ENCODE measurements around the gene EXT2. TPM values are rescaled to one million over a fixed set of nuclear protein-coding genes. Genes with fewer than 3 reads are reported as not detected.
A peak's percentile ranks its signal among the peaks of the same experiment; 100 is the strongest.

The EXT2 gene
- total RNA-seq, 2 donors from 2014 or later, result 26.6 to 28.8 TPM

DNA sequence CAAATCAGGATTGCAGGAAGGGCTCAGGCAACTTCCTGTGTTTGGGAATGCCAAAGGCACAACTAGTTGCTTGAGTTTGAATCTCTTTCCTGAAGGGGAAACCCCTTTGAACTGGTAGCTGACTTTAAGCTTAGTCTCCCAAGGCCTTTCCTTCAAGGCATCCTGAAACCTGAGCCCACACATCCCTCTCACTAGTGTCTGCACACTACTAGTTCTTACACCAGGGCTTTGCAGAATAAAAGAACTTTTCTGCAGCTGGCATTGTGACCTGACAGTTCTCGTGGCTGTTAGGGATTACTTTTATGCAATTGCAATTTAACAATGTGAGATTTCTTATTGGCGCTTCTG is 95.4 kb downstream of the EXT2 start:
- no peak for ATAC-seq (replicated peaks in 1 of 2)
- H3K36me3 Mint-ChIP-seq (ENCODE audit: insufficient read depth in 2 of 2), result peaks cover 28 to 35% of the 10 kb centered on the region in 2 donors

DNA sequence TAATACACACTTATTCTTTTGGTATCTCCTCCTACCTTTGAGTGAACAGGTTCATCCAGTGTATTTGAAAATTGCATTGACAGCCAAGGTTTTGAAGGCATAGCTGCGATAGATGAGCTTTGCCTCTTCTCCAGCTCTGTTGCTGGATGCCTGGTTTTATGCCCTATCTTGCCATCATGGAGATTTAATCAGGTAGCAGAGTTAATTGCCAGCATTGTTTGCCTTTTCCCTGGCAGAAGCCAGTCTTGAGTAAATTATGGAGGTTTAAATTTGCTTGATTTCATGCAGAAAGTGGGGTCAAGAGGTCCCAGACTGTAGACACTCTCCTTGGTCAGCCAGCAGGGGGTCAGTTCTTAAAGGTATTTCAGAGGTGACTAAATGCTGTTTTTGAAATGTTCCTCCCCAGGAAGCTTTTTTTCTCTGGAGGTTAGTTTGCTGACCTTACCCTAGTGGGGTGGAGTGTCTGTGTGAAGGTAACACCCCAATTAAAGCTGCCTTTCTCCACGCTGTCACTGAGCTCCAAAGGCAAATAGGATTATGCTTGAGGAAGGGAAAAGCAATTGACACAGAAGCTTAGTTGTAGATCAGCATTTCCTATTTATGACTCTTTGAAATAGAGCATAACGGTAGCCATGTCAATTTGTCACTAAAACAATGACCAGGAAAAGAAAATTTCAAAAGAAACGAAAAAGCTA is 96.0 kb downstream of the EXT2 start:
- Mint-ChIP-seq H3K9me3 (peaks cover 10 to 14% of the 10 kb centered on the region in 2 donors), H3K4me3 (peak overlapping the region in 1 of 2 donors; percentile 50), H3K4me1 (ENCODE audit: low read depth) (peaks cover 55% of the 10 kb centered on the region), H3K27ac (no peak overlapping the region), H3K36me3 (ENCODE audit: insufficient read depth in 2 of 2) (peaks cover 26 to 39% of the 10 kb centered on the region in 2 donors), H3K27me3 (ENCODE audit: low read depth) (no peaks in the 10 kb centered on the region)
- ATAC-seq (replicated peaks in 1 of 2) (no peak), DNase-seq (no peak)

More for the DNA sequence above, 95.4 kb downstream of the EXT2 start:
- H3K9me3 Mint-ChIP-seq, result peaks cover 10 to 14% of the 10 kb centered on the region in 2 donors
- peaks cover 55% of the 10 kb centered on the region for H3K4me1 Mint-ChIP-seq (ENCODE audit: low read depth)
- H3K4me3 Mint-ChIP-seq, result peak overlapping the region; percentile 50 to 77
- no peaks in the 10 kb centered on the region for H3K27me3 Mint-ChIP-seq (ENCODE audit: low read depth)
- no peak for DNase-seq
- H3K27ac Mint-ChIP-seq, result no peak overlapping the region

DNA sequence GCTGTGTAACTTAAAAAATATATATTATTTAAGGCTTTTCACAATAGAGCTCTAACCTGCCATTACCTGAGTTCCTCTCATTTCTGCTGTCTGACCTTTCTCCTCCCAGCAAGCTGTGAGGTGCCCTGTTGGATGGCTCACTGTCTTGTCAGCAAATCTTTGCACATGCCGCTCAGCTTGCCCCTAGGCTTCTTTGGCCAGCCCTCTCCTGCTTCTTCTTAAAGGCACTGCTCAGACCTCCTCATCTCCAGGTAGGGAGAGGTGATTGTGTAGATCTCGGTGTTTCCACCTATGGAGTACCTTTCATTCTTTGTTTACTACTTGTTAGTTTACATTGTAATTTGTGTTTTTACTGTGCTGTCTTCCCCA is 96.5 kb downstream of the EXT2 start:
- DNase-seq (no peak), ATAC-seq (replicated peaks in 1 of 2) (no peak)
- Mint-ChIP-seq H3K27ac (peak overlapping the region; percentile 62), H3K4me1 (ENCODE audit: low read depth) (peaks cover 55% of the 10 kb centered on the region), H3K36me3 (ENCODE audit: insufficient read depth in 2 of 2) (peaks cover 27 to 42% of the 10 kb centered on the region in 2 donors), H3K27me3 (ENCODE audit: low read depth) (no peaks in the 10 kb centered on the region), H3K4me3 (peak overlapping the region; percentile 43 to 85), H3K9me3 (peaks cover 10 to 14% of the 10 kb centered on the region in 2 donors)

DNA sequence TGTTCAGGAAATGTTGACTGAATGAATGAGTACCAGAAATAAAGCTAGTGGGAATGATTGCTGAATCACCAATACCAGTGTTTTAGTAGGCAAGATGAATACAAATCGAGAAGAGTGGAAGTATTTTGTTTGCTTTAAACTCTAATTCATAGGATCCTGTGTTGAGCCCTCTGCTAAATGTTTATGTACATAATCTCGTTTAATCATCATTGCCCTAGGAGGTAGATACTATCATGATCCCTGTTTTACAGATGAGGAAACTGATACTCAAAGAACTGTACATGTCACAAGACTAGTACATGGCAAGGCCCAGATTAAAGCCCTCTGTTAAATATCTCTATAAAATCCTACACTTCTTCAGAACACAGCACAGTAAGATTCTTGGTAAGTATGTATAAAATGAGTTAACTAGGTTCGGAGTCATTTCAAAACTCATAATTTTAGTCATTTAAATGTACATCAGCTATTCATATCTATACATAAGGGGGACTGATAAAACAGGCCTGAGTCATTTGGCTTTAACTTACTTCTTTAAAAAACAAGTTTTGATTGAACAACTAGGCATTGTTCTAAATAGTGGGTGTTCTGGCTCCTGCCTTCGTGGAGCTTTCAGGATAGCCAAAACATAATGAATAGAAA is 97.1 kb downstream of the EXT2 start:
- H3K9me3 Mint-ChIP-seq, result peaks cover 7 to 9% of the 10 kb centered on the region in 2 donors
- H3K27ac Mint-ChIP-seq, result peak overlapping the region; percentile 62
- H3K4me3 Mint-ChIP-seq, result peak overlapping the region; percentile 44 to 85
- DNase-seq (peak in 1 of 2 donors; percentile 4), ATAC-seq (replicated peaks in 1 of 2) (peak; percentile 84 to 88)
- peaks cover 23 to 40% of the 10 kb centered on the region in 2 donors for H3K36me3 Mint-ChIP-seq (ENCODE audit: insufficient read depth in 2 of 2)
- no peaks in the 10 kb centered on the region for H3K27me3 Mint-ChIP-seq (ENCODE audit: low read depth)
- H3K4me1 Mint-ChIP-seq (ENCODE audit: low read depth), result peaks cover 55% of the 10 kb centered on the region

DNA sequence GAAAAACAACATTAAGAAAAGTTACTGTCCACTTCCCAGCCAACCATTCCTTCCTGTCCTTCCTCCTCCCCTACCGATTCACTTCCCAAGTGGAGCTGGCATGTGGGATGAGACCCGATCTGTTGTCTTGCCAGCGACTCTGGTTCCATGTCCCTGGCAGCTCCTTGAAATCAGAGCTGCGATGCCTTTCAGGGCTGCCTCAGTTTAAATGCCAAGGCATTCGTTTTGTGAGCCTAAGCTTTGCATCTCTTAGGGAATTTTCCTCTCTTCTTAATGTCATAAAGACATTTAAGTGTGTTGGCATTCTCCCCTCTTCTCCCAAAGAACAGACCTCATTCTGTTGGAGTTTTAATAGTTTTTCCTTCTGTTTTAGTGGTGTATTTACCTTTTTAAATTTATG is 98.4 kb downstream of the EXT2 start:
- DNase-seq (no peak), ATAC-seq (replicated peaks in 1 of 2) (no peak)
- H3K4me1 Mint-ChIP-seq (ENCODE audit: low read depth), result peaks cover 52% of the 10 kb centered on the region
- peaks cover 17 to 28% of the 10 kb centered on the region in 2 donors for H3K36me3 Mint-ChIP-seq (ENCODE audit: insufficient read depth in 2 of 2)
- H3K9me3 Mint-ChIP-seq, result peaks cover 4% of the 10 kb centered on the region in 2 donors
- peak overlapping the region; percentile 24 to 25 for H3K4me3 Mint-ChIP-seq
- H3K27ac Mint-ChIP-seq, result peak overlapping the region; percentile 80
- no peaks in the 10 kb centered on the region for H3K27me3 Mint-ChIP-seq (ENCODE audit: low read depth)

DNA sequence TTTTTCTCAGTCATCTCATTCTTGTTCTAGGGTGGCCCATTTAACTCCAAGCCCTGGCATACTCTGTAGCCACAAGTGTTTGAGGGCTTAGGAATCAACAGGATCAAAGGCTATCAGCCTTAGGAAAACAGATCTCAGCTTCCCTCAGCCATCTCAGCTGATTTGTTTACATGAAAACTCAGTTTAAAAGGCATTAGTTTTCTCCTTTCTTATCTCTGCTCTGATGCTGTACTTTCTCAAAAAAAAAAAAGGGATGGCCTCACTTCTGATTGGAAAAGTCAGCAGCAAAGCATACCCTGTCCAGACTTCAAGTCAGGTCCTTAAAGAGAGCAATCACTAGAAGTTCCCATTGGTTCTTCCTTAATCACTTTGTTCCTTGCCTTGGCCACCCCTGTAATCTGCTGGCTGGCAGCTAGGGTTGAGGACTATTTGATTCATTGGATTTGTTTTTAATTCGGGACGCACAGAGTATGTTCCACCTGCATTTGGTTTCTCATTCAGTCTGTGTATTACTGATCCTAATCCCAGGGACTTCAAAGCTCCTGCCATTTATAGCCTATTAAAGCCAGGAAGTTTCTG is 102.8 kb downstream of the EXT2 start:
- Mint-ChIP-seq H3K36me3 (ENCODE audit: insufficient read depth in 2 of 2) (peaks cover 6 to 22% of the 10 kb centered on the region in 2 donors), H3K9me3 (no peaks in the 10 kb centered on the region), H3K27ac (no peak overlapping the region), H3K4me1 (ENCODE audit: low read depth) (peaks cover 11% of the 10 kb centered on the region), H3K27me3 (ENCODE audit: low read depth) (no peaks in the 10 kb centered on the region), H3K4me3 (no peak overlapping the region)
- no peak for DNase-seq
- no peak for ATAC-seq (replicated peaks in 1 of 2)

DNA sequence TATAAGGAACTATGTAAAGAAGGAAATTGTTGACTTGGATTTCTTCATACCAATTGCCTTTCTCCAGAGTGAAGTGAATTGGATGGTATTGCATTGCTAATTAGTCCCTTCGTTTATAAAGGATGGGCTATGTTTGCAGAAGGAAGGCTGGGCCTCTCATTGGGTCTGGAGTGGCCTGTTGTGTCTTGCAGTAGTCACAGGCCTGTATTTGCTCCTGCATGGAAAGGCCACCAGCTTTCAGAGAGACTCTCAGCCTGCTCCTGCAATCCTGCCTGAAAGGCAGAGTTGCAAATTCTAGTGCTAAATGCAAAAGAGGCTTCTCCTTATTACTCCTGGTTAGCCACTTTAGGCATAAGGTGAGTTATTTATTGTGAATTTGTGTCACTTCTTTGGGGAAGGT is 103.8 kb downstream of the EXT2 start:
- Mint-ChIP-seq H3K27me3 (ENCODE audit: low read depth) (no peaks in the 10 kb centered on the region), H3K27ac (no peak overlapping the region), H3K36me3 (ENCODE audit: insufficient read depth in 2 of 2) (peaks cover 4 to 18% of the 10 kb centered on the region in 2 donors), H3K4me1 (ENCODE audit: low read depth) (peaks cover 11% of the 10 kb centered on the region), H3K9me3 (no peaks in the 10 kb centered on the region), H3K4me3 (no peak overlapping the region)
- no peak for ATAC-seq (replicated peaks in 1 of 2)
- DNase-seq, result no peak

DNA sequence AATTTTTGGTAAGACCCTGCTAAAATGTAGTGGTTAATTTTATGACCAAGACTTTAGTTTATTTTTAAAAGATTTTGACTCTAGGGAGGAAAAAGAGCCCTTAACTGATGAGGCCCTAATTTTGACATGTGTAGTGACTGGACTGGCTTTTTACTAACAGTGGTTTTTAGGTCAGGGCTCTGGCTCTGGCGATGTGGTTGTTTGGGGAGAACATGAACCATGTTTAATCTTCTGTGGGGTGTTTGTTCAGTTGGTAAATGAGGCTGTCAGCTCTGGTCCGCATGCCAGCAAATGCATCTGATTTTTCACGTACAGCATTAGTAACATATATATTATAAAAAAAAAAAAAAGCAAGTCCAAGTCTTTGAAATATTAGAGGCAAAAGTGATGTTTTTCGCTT is 104.3 kb downstream of the EXT2 start:
- no peaks in the 10 kb centered on the region for H3K27me3 Mint-ChIP-seq (ENCODE audit: low read depth)
- H3K36me3 Mint-ChIP-seq (ENCODE audit: insufficient read depth in 2 of 2), result peaks cover 4 to 17% of the 10 kb centered on the region in 2 donors

DNA sequence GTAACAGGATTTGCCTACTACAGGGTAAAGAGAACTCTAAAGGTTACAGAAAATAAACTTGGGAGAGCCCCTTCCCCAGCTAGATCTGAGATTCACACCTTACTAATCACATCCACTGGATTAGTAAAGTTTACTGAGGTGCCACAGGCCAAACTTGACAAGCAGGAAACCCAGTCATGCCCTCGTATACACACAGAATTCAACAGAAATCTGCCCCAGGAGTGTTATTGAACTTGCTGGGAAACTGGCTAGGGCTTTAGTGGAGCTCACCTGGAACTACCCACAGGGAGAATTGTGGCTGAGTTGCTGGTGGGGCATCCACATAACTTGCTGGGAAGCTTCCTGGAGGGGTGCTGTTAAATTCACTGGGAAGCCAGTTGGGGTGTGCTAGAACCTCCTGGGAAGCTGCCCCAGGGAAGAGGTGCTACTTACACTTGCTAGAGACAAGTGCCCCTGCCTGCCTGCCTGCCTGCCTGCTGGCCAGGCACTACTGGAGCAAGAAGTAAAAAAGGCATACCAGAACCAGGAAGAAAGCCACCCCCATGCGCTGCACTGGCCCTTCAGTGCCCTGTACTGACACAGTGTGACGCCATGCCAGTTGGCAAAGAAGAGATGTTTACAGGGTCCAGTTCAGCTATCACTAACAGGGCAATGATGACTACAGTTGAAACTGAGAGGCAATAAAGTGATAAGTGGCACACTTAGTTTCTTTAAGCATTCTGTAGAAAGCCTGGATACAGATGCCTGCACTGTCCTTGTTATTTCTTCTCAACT is 108.0 kb downstream of the EXT2 start:
- H3K27me3 Mint-ChIP-seq (ENCODE audit: low read depth), result no peaks in the 10 kb centered on the region
- H3K27ac Mint-ChIP-seq, result peak overlapping the region; percentile 24
- peak; percentile 39 to 54 for ATAC-seq (replicated peaks in 1 of 2)
- no peak overlapping the region for H3K4me3 Mint-ChIP-seq
- H3K4me1 Mint-ChIP-seq (ENCODE audit: low read depth), result peaks cover 11% of the 10 kb centered on the region
- H3K36me3 Mint-ChIP-seq (ENCODE audit: insufficient read depth in 2 of 2), result peaks cover 0 to 11% of the 10 kb centered on the region in 2 donors
- no peak for DNase-seq
- no peaks in the 10 kb centered on the region for H3K9me3 Mint-ChIP-seq

More for the DNA sequence above, 104.3 kb downstream of the EXT2 start:
- no peak overlapping the region for H3K27ac Mint-ChIP-seq
- no peak overlapping the region for H3K4me3 Mint-ChIP-seq
- peaks cover 11% of the 10 kb centered on the region for H3K4me1 Mint-ChIP-seq (ENCODE audit: low read depth)
- no peaks in the 10 kb centered on the region for H3K9me3 Mint-ChIP-seq
- DNase-seq (no peak), ATAC-seq (replicated peaks in 1 of 2) (no peak)

DNA sequence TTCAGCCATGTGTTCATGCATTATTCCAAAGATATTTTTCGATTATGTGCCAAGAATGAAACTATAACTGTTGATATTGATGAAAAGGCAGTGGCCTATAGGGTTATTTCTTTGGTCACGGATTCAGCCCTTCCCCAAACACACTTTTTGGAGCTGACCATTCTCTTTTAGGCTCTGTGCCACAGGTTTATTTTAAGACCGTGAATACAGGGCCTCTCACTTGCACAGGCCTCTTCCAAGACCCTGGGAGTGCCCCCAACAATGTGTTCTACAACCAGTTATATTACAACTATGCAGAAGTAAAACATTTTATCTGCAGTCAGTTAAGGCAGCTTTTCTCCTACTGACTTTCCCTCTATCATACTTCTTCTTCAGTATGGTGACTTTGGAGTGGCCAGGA is 109.9 kb downstream of the EXT2 start:
- Mint-ChIP-seq H3K9me3 (no peaks in the 10 kb centered on the region), H3K27ac (no peak overlapping the region), H3K36me3 (ENCODE audit: insufficient read depth in 2 of 2) (peaks cover 0 to 18% of the 10 kb centered on the region in 2 donors), H3K4me1 (ENCODE audit: low read depth) (peaks cover 16% of the 10 kb centered on the region), H3K27me3 (ENCODE audit: low read depth) (no peaks in the 10 kb centered on the region), H3K4me3 (no peak overlapping the region)
- no peak for DNase-seq
- ATAC-seq (replicated peaks in 1 of 2), result no peak

DNA sequence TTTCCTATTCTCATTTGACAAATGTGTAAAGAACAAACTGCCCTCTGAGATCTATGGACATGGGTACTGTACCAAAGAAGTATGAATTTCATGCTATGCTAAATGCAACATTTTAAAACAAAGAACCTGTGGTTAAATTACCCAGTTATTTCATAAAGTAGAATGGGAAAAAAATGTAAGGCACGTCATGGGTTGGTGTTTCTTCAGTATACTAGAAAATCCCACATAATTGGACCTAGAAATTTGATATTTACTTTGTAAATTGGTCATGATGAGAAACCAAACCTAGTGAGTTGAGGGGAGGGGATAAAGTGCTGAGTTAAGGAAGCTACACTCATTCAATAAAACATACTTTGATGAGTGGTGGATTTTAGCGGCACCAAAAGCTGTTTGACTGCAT is 110.4 kb downstream of the EXT2 start:
- H3K4me1 Mint-ChIP-seq (ENCODE audit: low read depth), result peaks cover 16% of the 10 kb centered on the region
- ATAC-seq (replicated peaks in 1 of 2) (no peak), DNase-seq (no peak)
- no peak overlapping the region for H3K4me3 Mint-ChIP-seq
- H3K27me3 Mint-ChIP-seq (ENCODE audit: low read depth), result no peaks in the 10 kb centered on the region
- H3K36me3 Mint-ChIP-seq (ENCODE audit: insufficient read depth in 2 of 2), result peaks cover 0 to 18% of the 10 kb centered on the region in 2 donors
- H3K9me3 Mint-ChIP-seq, result no peaks in the 10 kb centered on the region
- H3K27ac Mint-ChIP-seq, result no peak overlapping the region

DNA sequence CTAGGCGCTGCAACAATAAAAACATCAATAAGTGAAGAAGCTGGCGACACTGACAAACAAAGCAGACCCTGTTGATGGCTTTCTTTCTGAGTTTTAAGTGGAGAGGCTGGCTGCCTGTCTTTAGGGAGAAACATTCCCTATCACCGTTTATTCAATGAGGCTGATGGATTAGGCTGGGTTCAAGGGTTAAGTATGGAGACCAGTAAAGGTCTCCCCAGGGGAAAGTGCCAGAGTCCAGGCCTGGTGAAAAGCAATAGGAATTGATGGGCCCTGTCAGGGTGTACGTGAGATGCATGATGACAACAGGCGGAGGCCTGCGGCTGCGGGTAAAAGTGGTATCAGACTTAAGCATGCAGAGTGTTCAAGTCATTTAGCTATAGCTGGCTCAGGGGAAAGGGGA is 111.8 kb downstream of the EXT2 start:
- Mint-ChIP-seq H3K4me1 (ENCODE audit: low read depth) (peaks cover 17% of the 10 kb centered on the region), H3K27me3 (ENCODE audit: low read depth) (no peaks in the 10 kb centered on the region), H3K36me3 (ENCODE audit: insufficient read depth in 2 of 2) (peaks cover 3 to 22% of the 10 kb centered on the region in 2 donors), H3K9me3 (peaks cover 2 to 4% of the 10 kb centered on the region in 2 donors), H3K27ac (no peak overlapping the region), H3K4me3 (no peak overlapping the region)
- no peak for DNase-seq
- no peak for ATAC-seq (replicated peaks in 1 of 2)

Measured in activated T-cell treated with anti-CD3 and anti-CD28 coated beads, Interleukin-2, amount 50 U/mL, for 72 hours (primary cell).